IMR-90 (cell line): ENCODE results near the gene LCE2A. TPM values are rescaled to one million over a fixed set of nuclear protein-coding genes. Genes with fewer than 3 reads are reported as not detected.

Source experiments
- ATAC-seq: fragments of 200-7000 bp; cut with Tn5 transposase; 2 replicates; pipeline ENCODE4 v1.9.1; 2020; ENCODE audit warnings: low read depth, mild to moderate bottlenecking, moderate library complexity
- BruUV-seq: library from RNA; stranded (reverse); fragments of 400-500 nt; replicated peaks from 2 replicates; lab custom pipeline; 2021; lab: Mats Ljungman, UMichigan
- CTCF ChIA-PET: fragments of 300-600 bp; formaldehyde crosslinking; extraction: SDS; loops from one replicate; lab custom pipeline; 2021; ENCODE audit warnings: antibody characterized with exemption; lab: Yijun Ruan, JAX
- POLR2A ChIA-PET: fragments of 300-600 bp; sonication (Branson Sonifier 250); formaldehyde crosslinking; loops from one replicate; lab custom pipeline; 2022; ENCODE audit warnings: antibody characterized with exemption; ENCODE audit not compliant: unreplicated experiment; lab: Charles Lee
- DNase-seq: peaks from one replicate; pipeline ENCODE4 v3.0.0; 2013
- H2AFZ ChIP-seq: replicated peaks from 2 replicates; pipeline ENCODE3; 2013; ENCODE audit warnings: low read length, mild to moderate bottlenecking; ENCODE audit not compliant: poor library complexity
- H2AK5ac ChIP-seq: 2 replicates; pipeline ENCODE4 v1.6.1; 2013; ENCODE audit warnings: low read depth, low read length, inconsistent platforms
- H2AK9ac ChIP-seq: replicated peaks from 2 replicates; pipeline ENCODE3; 2013; ENCODE audit warnings: mild to moderate bottlenecking, low read depth, low read length, moderate library complexity; ENCODE audit not compliant: poor library complexity
- H2BK120ac ChIP-seq: 2 replicates; pipeline ENCODE4 v1.6.1; 2013; ENCODE audit warnings: low read depth, low read length, inconsistent platforms
- H2BK15ac ChIP-seq: 3 replicates; pipeline ENCODE4 v1.6.1; 2013; ENCODE audit warnings: low read depth, low read length, inconsistent platforms
- H2BK20ac ChIP-seq: 2 replicates; pipeline ENCODE4 v1.6.1; 2013; ENCODE audit warnings: low read depth, mild to moderate bottlenecking, inconsistent platforms, low read length, moderate library complexity
- H2BK5ac ChIP-seq: 2 replicates; pipeline ENCODE4 v1.6.1; 2013; ENCODE audit warnings: mild to moderate bottlenecking, low read depth, low read length, inconsistent platforms; ENCODE audit not compliant: poor library complexity, severe bottlenecking
- H3K14ac ChIP-seq: replicated peaks from 2 replicates; pipeline ENCODE4 v1.6.1; 2013; ENCODE audit warnings: low read depth, low read length, inconsistent platforms
- H3K18ac ChIP-seq: 2 replicates; pipeline ENCODE4 v1.6.1; 2013; ENCODE audit warnings: low read depth, low read length, control low read depth
- H3K23ac ChIP-seq: 2 replicates; pipeline ENCODE4 v1.6.1; 2013; ENCODE audit warnings: low read depth, low read length, inconsistent platforms
- H3K27ac ChIP-seq: 2 replicates; pipeline ENCODE4 v1.5.1; 2013; ENCODE audit warnings: mild to moderate bottlenecking, control low read depth, low read length; ENCODE audit not compliant: insufficient read depth
- H3K27me3 ChIP-seq: 2 replicates; pipeline ENCODE4 v1.6.1; 2013; ENCODE audit warnings: low read length; ENCODE audit not compliant: control insufficient read depth, insufficient read depth
- H3K36me3 ChIP-seq: 2 replicates; pipeline ENCODE4 v1.6.1; 2013; ENCODE audit warnings: low read length, mixed read lengths; ENCODE audit not compliant: control insufficient read depth, insufficient read depth
- H3K4ac ChIP-seq: 2 replicates; pipeline ENCODE4 v1.6.1; 2013; ENCODE audit warnings: low read depth, low read length, inconsistent platforms
- H3K4me1 ChIP-seq: 2 replicates; pipeline ENCODE4 v1.6.1; 2013; ENCODE audit warnings: low read length, mixed read lengths; ENCODE audit not compliant: control insufficient read depth, insufficient read depth
- H3K4me2 ChIP-seq: 2 replicates; pipeline ENCODE4 v1.6.1; 2013; ENCODE audit warnings: low read depth, mild to moderate bottlenecking, control low read depth, low read length, moderate library complexity
- H3K4me3 ChIP-seq: 2 replicates; pipeline ENCODE4 v1.5.1; 2013; ENCODE audit warnings: low read depth, mild to moderate bottlenecking, control low read depth, low read length, moderate library complexity; ENCODE audit not compliant: insufficient read depth
- H3K56ac ChIP-seq: 2 replicates; pipeline ENCODE4 v1.6.1; 2013; ENCODE audit warnings: low read length, inconsistent platforms; ENCODE audit not compliant: insufficient read depth; ENCODE audit errors: extremely low read depth
- H3K79me1 ChIP-seq, 2 experiments: 2 replicates each; pipeline ENCODE4 v1.6.1; 2013; ENCODE audit warnings: low read length in 2 of 2, inconsistent platforms in 1 of 2, low read depth in 1 of 2
- H3K9ac ChIP-seq: 2 replicates; pipeline ENCODE4 v1.6.1; 2013; ENCODE audit warnings: low read depth, low read length, control low read depth
- H3K9me1 ChIP-seq: 2 replicates; pipeline ENCODE4 v1.6.1; 2013; ENCODE audit warnings: low read length, inconsistent platforms; ENCODE audit not compliant: insufficient read depth
- H3K9me3 ChIP-seq: 2 replicates; pipeline ENCODE4 v1.6.1; 2013; ENCODE audit warnings: low read length; ENCODE audit not compliant: control insufficient read depth, insufficient read depth
- H4K20me1 ChIP-seq: 2 replicates; pipeline ENCODE4 v1.6.1; 2013; ENCODE audit warnings: low read length, inconsistent platforms; ENCODE audit not compliant: insufficient read depth
- H4K5ac ChIP-seq: 2 replicates; pipeline ENCODE4 v1.6.1; 2013; ENCODE audit warnings: mild to moderate bottlenecking, low read depth, low read length, control low read depth
- H4K8ac ChIP-seq, 2 experiments: 2 replicates each; pipeline ENCODE4 v1.6.1; 2013; ENCODE audit warnings: low read depth in 2 of 2, low read length in 2 of 2, control low read depth in 1 of 2, inconsistent platforms in 1 of 2
- H4K91ac ChIP-seq: 2 replicates; pipeline ENCODE4 v1.6.1; 2013; ENCODE audit warnings: low read depth, low read length, inconsistent platforms; ENCODE audit not compliant: insufficient read depth
- CHD1 ChIP-seq: IDR thresholded peaks from 2 replicates; pipeline ENCODE4 v1.6.1; 2012; ENCODE audit warnings: low read depth, low read length, improper control_type of control experiment
- MAFK ChIP-seq: IDR thresholded peaks from 2 replicates; pipeline ENCODE4 v1.6.1; 2012; ENCODE audit warnings: low read depth, low read length, improper control_type of control experiment
- POLR2A ChIP-seq: IDR thresholded peaks from 2 replicates; pipeline ENCODE4 v1.6.1; 2012; ENCODE audit warnings: mild to moderate bottlenecking, low read depth, low read length
- RAD21 ChIP-seq: IDR thresholded peaks from 2 replicates; pipeline ENCODE4 v1.6.1; 2012; ENCODE audit warnings: low read length, improper control_type of control experiment
- WGBS, 2 experiments: methylation state at CpG; one replicate each; pipeline versions ENCODE4 v1.1.5 to v1.1.7; 2013; ENCODE audit warnings: missing lambda C conversion rate in 2 of 2; ENCODE audit not compliant: insufficient read length in 1 of 2; ENCODE audit errors: extremely low coverage in 2 of 2; 5-methylcytosine and 5-hydroxymethylcytosine counted together
- dilution Hi-C: fragments of 300-500 bp; cut with HindIII; formaldehyde crosslinking; loops from one replicate; pipeline ENCODE4 v1.14.3; 2018; ENCODE audit warnings: low sequenced_read_pairs; ENCODE audit not compliant: unreplicated experiment
- in situ Hi-C: fragments of 300-500 bp; cut with MboI; formaldehyde crosslinking; loops from 3 replicates; pipeline ENCODE4 v1.14.3; 2019; ENCODE audit warnings: low sequenced_read_pairs, inconsistent platforms, mixed read lengths
- intact Hi-C: fragments of 100-400 bp; cut with micrococcal nuclease; formaldehyde crosslinking; loops from 2 replicates; pipeline ENCODE4 v1.10.0; 2022
- polyA plus RNA-seq, 3 experiments: library from polyadenylated mRNA; depleted of rRNA; stranded (reverse); fragments of >200 nt; gene quantifications; 2 replicates each; pipeline ENCODE4 v1.2.3, GENCODE V29; 2012; ENCODE audit warnings: low replicate concordance in 1 of 3
- total RNA-seq: library from RNA; depleted of rRNA; stranded (reverse); fragments of >200 nt; gene quantifications from 2 replicates; pipeline ENCODE4 v1.2.3, GENCODE V29; 2012
- TF ChIP-seq, protein P1 (sequence below): conservative IDR thresholded peaks from 2 replicates; pipeline ENCODE4 v1.5.1; 2012; ENCODE audit warnings: mild to moderate bottlenecking, low read depth, low read length, improper control_type of control experiment

LCE2A gene
- total and polyA plus RNA-seq, 2 of the 4 experiments (the other 2 are of a cell fraction): 0.50 TPM; not detected in 1

DNA sequence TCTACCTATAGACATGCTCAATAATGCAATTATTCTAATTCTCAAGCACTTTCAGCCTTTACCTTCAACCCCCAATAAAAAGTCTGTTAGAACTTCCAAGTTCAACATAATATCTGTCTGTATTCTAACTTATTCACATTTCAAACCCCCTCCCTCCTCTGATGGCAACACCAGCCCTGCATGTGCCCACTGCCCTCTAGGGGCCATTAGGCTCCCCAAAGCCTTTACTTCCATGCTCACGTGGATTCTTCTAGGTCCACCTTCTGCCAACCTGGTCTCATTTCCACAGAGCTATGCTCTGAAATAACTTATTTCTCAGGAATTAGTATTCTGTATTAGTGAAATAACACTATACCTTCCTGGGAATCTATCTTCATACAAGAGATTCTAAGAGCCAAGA, 37.5 kb downstream of the LCE2A start:
- Histone ChIP-seq H3K4me3 (no peak overlapping the region), H3K27ac (no peak overlapping the region), H4K5ac (no peak overlapping the region), H3K9me3 (no peaks in the 10 kb centered on the region), H3K27me3 (no peaks in the 10 kb centered on the region), H2AK5ac (no peak overlapping the region), H2BK15ac (no peak overlapping the region), H3K56ac (no peak overlapping the region), H3K14ac (no peak overlapping the region), H2BK120ac (no peak overlapping the region), H4K8ac (no peak overlapping the region), H3K4ac (no peak overlapping the region), H2AK9ac (no peak overlapping the region), H3K79me1 (no peaks in the 10 kb centered on the region), H3K36me3 (no peaks in the 10 kb centered on the region), H2BK5ac (no peak overlapping the region), H2AFZ (no peak overlapping the region), H3K18ac (no peak overlapping the region), H3K23ac (no peak overlapping the region), H4K20me1 (no peaks in the 10 kb centered on the region), H3K4me2 (no peak overlapping the region), H4K91ac (no peak overlapping the region), H2BK20ac (no peak overlapping the region), H3K9me1 (no peaks in the 10 kb centered on the region), H3K4me1 (no peaks in the 10 kb centered on the region), H3K9ac (no peak overlapping the region)
- TF ChIP-seq CHD1 (no peak), POLR2A (no peak), MAFK (no peak), RAD21 (no peak)
- TF ChIP-seq, protein P1, sequence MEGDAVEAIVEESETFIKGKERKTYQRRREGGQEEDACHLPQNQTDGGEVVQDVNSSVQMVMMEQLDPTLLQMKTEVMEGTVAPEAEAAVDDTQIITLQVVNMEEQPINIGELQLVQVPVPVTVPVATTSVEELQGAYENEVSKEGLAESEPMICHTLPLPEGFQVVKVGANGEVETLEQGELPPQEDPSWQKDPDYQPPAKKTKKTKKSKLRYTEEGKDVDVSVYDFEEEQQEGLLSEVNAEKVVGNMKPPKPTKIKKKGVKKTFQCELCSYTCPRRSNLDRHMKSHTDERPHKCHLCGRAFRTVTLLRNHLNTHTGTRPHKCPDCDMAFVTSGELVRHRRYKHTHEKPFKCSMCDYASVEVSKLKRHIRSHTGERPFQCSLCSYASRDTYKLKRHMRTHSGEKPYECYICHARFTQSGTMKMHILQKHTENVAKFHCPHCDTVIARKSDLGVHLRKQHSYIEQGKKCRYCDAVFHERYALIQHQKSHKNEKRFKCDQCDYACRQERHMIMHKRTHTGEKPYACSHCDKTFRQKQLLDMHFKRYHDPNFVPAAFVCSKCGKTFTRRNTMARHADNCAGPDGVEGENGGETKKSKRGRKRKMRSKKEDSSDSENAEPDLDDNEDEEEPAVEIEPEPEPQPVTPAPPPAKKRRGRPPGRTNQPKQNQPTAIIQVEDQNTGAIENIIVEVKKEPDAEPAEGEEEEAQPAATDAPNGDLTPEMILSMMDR: no peak
- ChIA-PET POLR2A (no interaction called here), CTCF (no interaction called here)
- no TSS peak for BruUV-seq
- DNase-seq: no peak
- ATAC-seq: no peak
- no CpG with 5 or more reads among the region's 1 CpG for WGBS, 2 experiments
- dilution Hi-C loops (no loop called here), intact Hi-C loops (no loop called here), in situ Hi-C loops (no loop called here)
